Mesenchymal stem cell (in vitro differentiated cells and primary cell): Measurements from ENCODE around the gene LRRC72.

ENCODE experiments used
- DNase-seq: peaks from one replicate; pipeline ENCODE4 v3.0.0-alpha.2; 2013
- H2AFZ ChIP-seq: one replicate; pipeline ENCODE4 v1.6.1; 2013; ENCODE audit warnings: low read depth, mild to moderate bottlenecking, control low read depth, inconsistent platforms, low read length, moderate library complexity
- H2AK5ac ChIP-seq: 2 replicates; pipeline ENCODE4 v1.6.1; 2013; ENCODE audit warnings: low read length, moderate library complexity, mild to moderate bottlenecking, inconsistent platforms; ENCODE audit not compliant: severe bottlenecking
- H2BK120ac ChIP-seq: one replicate; pipeline ENCODE4 v1.6.1; 2013; ENCODE audit warnings: low read depth, mild to moderate bottlenecking, inconsistent platforms, low read length, moderate library complexity
- H2BK12ac ChIP-seq, 2 experiments: one replicate each; pipeline ENCODE4 v1.6.1; 2013; ENCODE audit warnings: inconsistent platforms in 2 of 2, low read length in 2 of 2, mild to moderate bottlenecking in 2 of 2, moderate library complexity in 2 of 2, control low read depth in 1 of 2
- H2BK15ac ChIP-seq: one replicate; pipeline ENCODE4 v1.6.1; 2013; ENCODE audit warnings: mild to moderate bottlenecking, low read depth, inconsistent platforms; ENCODE audit not compliant: poor library complexity, severe bottlenecking
- H2BK5ac ChIP-seq: 2 replicates; pipeline ENCODE4 v1.6.1; 2013; ENCODE audit warnings: low read depth, mild to moderate bottlenecking, low read length, control low read depth, inconsistent platforms; ENCODE audit not compliant: poor library complexity, severe bottlenecking
- H3K14ac ChIP-seq, 2 experiments: one replicate each; pipeline ENCODE4 v1.6.1; 2013; ENCODE audit warnings: inconsistent platforms in 2 of 2, low read length in 2 of 2, control low read depth in 1 of 2, mild to moderate bottlenecking in 1 of 2, moderate library complexity in 1 of 2
- H3K18ac ChIP-seq, 2 experiments: one replicate each; pipeline ENCODE4 v1.6.1; 2013; ENCODE audit warnings: inconsistent platforms in 2 of 2, low read length in 2 of 2, control low read depth in 1 of 2, low read depth in 1 of 2, mild to moderate bottlenecking in 1 of 2
- H3K23ac ChIP-seq, 2 experiments: one replicate each; pipeline ENCODE4 v1.6.1; 2013; ENCODE audit warnings: inconsistent platforms in 2 of 2, low read length in 2 of 2, mild to moderate bottlenecking in 2 of 2, moderate library complexity in 2 of 2, control low read depth in 1 of 2
- H3K27ac ChIP-seq: 2 replicates; pipeline ENCODE4 v1.5.1; 2013; ENCODE audit warnings: mild to moderate bottlenecking, moderate library complexity, low read length, control low read depth, inconsistent platforms; ENCODE audit not compliant: poor library complexity, severe bottlenecking
- H3K27me3 ChIP-seq, 2 experiments: 2 replicates each; pipeline versions ENCODE4 v1.6.1 to v1.7.0; 2013; ENCODE audit warnings: low read length in 2 of 2, mild to moderate bottlenecking in 2 of 2, moderate library complexity in 2 of 2, control low read depth in 1 of 2, inconsistent platforms in 1 of 2; ENCODE audit not compliant: control insufficient read depth in 1 of 2, insufficient read depth in 1 of 2
- H3K36me3 ChIP-seq, 2 experiments: 2 replicates each; pipeline versions ENCODE4 v1.6.1 to v1.7.0; 2013; ENCODE audit warnings: low read length in 2 of 2, control low read depth in 1 of 2, inconsistent platforms in 1 of 2, low read depth in 1 of 2, mild to moderate bottlenecking in 1 of 2; ENCODE audit not compliant: insufficient read depth in 2 of 2, control insufficient read depth in 1 of 2
- H3K4ac ChIP-seq, 2 experiments: one replicate each; pipeline ENCODE4 v1.6.1; 2013; ENCODE audit warnings: inconsistent platforms in 2 of 2, low read length in 2 of 2, mild to moderate bottlenecking in 2 of 2, moderate library complexity in 2 of 2, control low read depth in 1 of 2, low read depth in 1 of 2
- H3K4me1 ChIP-seq: 2 replicates; pipeline ENCODE4 v1.6.1; 2013; ENCODE audit warnings: low read depth, low read length, control low read depth; ENCODE audit not compliant: control insufficient read depth, insufficient read depth
- H3K4me2 ChIP-seq: 2 replicates; pipeline ENCODE4 v1.6.1; 2013; ENCODE audit warnings: low read length, mild to moderate bottlenecking, inconsistent platforms; ENCODE audit not compliant: poor library complexity, severe bottlenecking
- H3K4me3 ChIP-seq, 2 experiments: 2 replicates each; pipeline versions ENCODE4 v1.5.1 to v1.7.0; 2013; ENCODE audit warnings: low read length in 2 of 2, mild to moderate bottlenecking in 2 of 2, control low read depth in 1 of 2, low read depth in 1 of 2; ENCODE audit not compliant: insufficient read depth in 1 of 2
- H3K79me1 ChIP-seq: replicated peaks from 2 replicates; pipeline ENCODE4 v1.6.1; 2013; ENCODE audit warnings: mild to moderate bottlenecking, control low read depth, low read length, inconsistent platforms; ENCODE audit not compliant: poor library complexity, severe bottlenecking
- H3K9ac ChIP-seq: 2 replicates; pipeline ENCODE4 v1.7.0; 2013; ENCODE audit warnings: mild to moderate bottlenecking, low read length, moderate library complexity
- H3K9me3 ChIP-seq: 2 replicates; pipeline ENCODE4 v1.7.0; 2013; ENCODE audit warnings: mild to moderate bottlenecking, low read length; ENCODE audit not compliant: control insufficient read depth
- H4K8ac ChIP-seq: one replicate; pipeline ENCODE4 v1.6.1; 2013; ENCODE audit warnings: inconsistent platforms, mild to moderate bottlenecking, low read length, moderate library complexity
- H4K91ac ChIP-seq: one replicate; pipeline ENCODE4 v1.6.1; 2013; ENCODE audit warnings: mild to moderate bottlenecking, low read length, inconsistent platforms
- WGBS: methylation state at CpG from one replicate; pipeline ENCODE4 v1.1.7; 2013; ENCODE audit warnings: mixed read lengths; 5-methylcytosine and 5-hydroxymethylcytosine counted together

The LRRC72 gene

DNA sequence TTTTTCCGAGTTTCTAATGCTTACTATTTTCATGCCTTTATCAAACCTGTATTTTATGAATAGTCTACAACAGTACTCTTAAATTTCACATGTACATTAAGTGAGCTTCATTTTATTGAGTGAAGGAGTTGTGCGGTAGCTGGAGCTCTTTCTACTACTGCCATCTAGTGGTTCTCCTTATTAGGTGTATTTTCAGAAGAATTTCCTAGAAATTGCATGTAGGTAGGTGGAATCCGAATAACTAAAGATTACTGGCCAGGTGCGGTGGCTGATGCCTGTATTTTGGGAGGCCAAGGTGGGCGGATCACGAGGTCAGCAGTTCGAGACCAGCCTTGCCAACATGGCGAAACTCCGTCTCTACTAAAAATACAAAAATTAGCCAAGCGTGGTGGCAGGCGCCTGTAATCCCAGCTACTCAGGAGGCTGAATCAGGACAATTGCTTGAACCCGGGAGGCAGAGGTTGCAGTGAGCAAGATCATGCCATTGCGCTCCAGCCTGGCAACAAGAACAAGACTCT is 38.3 kb downstream of the LRRC72 start:
- Histone ChIP-seq H3K36me3 (no peaks in the 10 kb centered on the region), H3K14ac (no peak overlapping the region), H2AK5ac (no peak overlapping the region), H3K4me2 (no peak overlapping the region), H2BK12ac (no peak overlapping the region), H3K27ac (no peak overlapping the region), H2BK15ac (no peak overlapping the region), H2AFZ (no peak overlapping the region), H2BK5ac (no peak overlapping the region), H3K9me3 (no peaks in the 10 kb centered on the region), H3K79me1 (no peaks in the 10 kb centered on the region), H4K91ac (no peak overlapping the region), H2BK120ac (no peak overlapping the region), H3K23ac (no peak overlapping the region), H3K9ac (no peak overlapping the region), H3K4me3 (no peak overlapping the region), H3K18ac (no peak overlapping the region), H3K27me3 (no peaks in the 10 kb centered on the region), H3K4me1 (no peaks in the 10 kb centered on the region), H3K4ac (no peak overlapping the region), H4K8ac (no peak overlapping the region)
- WGBS: 39% methylated on average over 10 of the region's 13 CpGs
- DNase-seq: peak; percentile 47

DNA sequence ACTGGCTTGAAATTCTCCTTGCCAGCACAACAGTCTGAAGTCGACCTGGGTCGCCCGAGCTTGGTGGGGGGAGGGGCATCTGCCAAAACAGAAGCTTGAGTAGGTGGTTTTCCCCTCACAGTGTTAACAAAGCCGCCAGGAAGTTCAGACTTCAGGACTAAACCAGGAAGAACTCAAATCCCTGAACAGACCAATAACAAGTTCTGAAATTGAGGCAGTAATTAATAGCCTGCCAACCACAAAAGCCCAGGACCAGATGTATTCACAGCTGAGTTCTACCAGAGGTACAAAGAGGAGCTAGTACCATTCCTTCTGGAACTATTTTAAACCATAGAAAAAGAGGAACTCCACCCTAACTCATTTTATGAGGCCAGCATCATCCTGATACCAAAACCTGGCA is 45.3 kb downstream of the LRRC72 start:
- Histone ChIP-seq H4K8ac (no peak overlapping the region), H3K9me3 (no peaks in the 10 kb centered on the region), H3K9ac (no peak overlapping the region), H3K4me3 (no peak overlapping the region), H3K23ac (no peak overlapping the region), H3K18ac (no peak overlapping the region), H3K36me3 (no peaks in the 10 kb centered on the region), H2AFZ (no peak overlapping the region), H3K27me3 (no peaks in the 10 kb centered on the region), H3K27ac (no peak overlapping the region), H2BK120ac (no peak overlapping the region), H2BK5ac (no peak overlapping the region), H3K4ac (no peak overlapping the region), H3K4me1 (no peaks in the 10 kb centered on the region), H2BK12ac (no peak overlapping the region), H4K91ac (no peak overlapping the region), H2AK5ac (no peak overlapping the region), H3K4me2 (no peak overlapping the region), H3K79me1 (no peaks in the 10 kb centered on the region), H3K14ac (no peak overlapping the region), H2BK15ac (no peak overlapping the region)
- WGBS: 69% methylated on average over 4 of the region's 4 CpGs
- no peak for DNase-seq

DNA sequence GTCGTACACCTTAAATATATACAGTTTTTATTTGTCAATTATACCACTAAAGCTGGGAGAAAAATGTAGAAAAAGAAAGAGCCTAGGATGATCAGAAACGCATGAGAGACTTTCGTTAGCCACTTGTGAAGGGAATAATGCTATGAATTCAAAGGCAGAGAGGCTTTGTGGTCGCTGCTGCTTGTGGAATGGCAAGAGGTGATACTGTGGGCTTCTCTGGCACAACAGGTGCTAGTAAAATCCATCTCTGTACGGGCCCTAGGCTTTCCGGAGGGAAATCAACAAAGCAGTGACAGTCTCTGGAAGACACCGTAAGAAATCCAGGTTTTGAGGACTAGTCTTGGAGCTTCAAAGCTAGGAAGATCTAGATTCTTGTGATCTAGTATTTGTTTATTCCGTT is 52.6 kb downstream of the LRRC72 start:
- Histone ChIP-seq H3K4me1 (no peaks in the 10 kb centered on the region), H3K4ac (no peak overlapping the region), H3K36me3 (no peaks in the 10 kb centered on the region), H3K4me2 (no peak overlapping the region), H3K27ac (no peak overlapping the region), H3K79me1 (no peaks in the 10 kb centered on the region), H4K91ac (no peak overlapping the region), H2BK5ac (no peak overlapping the region), H3K9me3 (no peaks in the 10 kb centered on the region), H3K18ac (no peak overlapping the region), H4K8ac (no peak overlapping the region), H3K23ac (no peak overlapping the region), H2BK12ac (no peak overlapping the region), H3K27me3 (no peaks in the 10 kb centered on the region), H3K9ac (no peak overlapping the region), H2BK15ac (no peak overlapping the region), H2AK5ac (no peak overlapping the region), H3K4me3 (no peak overlapping the region), H2BK120ac (no peak overlapping the region), H2AFZ (no peak overlapping the region), H3K14ac (no peak overlapping the region)
- DNase-seq: no peak
- WGBS: 86% methylated on average over 6 of the region's 8 CpGs

DNA sequence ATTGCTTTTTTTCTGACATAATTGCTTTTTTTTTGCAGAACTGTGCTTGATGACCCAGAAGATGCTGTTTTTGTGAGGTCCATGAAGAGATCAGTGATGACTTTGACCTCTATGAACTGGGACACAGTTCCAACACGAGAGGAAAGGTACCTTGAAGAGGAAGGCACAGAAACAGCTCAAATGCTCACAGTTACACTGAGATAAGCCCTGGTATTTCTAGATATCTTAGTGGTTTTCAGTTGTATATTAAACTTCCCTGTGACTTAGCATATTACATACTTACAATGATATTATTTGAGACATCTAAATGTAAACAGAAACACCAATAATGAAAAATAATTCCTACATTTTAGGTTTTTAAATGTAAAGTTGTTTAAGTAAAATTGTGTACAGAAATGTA is 54.7 kb downstream of the LRRC72 start:
- DNase-seq: no peak
- no peak overlapping the region for H3K4me2 ChIP-seq
- no peaks in the 10 kb centered on the region for H3K27me3 ChIP-seq
- no peaks in the 10 kb centered on the region for H3K79me1 ChIP-seq
- WGBS: no CpG with 5 or more reads among the region's 1 CpG
- H3K9me3 ChIP-seq: no peaks in the 10 kb centered on the region
- H3K14ac ChIP-seq: no peak overlapping the region
- no peak overlapping the region for H2AK5ac ChIP-seq
- no peak overlapping the region for H3K4ac ChIP-seq
- no peak overlapping the region for H3K23ac ChIP-seq
- no peak overlapping the region for H2BK15ac ChIP-seq
- no peak overlapping the region for H2BK5ac ChIP-seq
- H2BK120ac ChIP-seq: no peak overlapping the region
- no peak overlapping the region for H3K4me3 ChIP-seq
- no peak overlapping the region for H4K8ac ChIP-seq
- H3K4me1 ChIP-seq: no peaks in the 10 kb centered on the region
- H3K27ac ChIP-seq: no peak overlapping the region
- no peak overlapping the region for H2BK12ac ChIP-seq
- no peak overlapping the region for H3K9ac ChIP-seq
- no peak overlapping the region for H2AFZ ChIP-seq
- no peak overlapping the region for H4K91ac ChIP-seq
- H3K36me3 ChIP-seq: no peaks in the 10 kb centered on the region
- H3K18ac ChIP-seq: no peak overlapping the region
